WERI-Rb-1 (cell line): ENCODE measurements around the gene DLGAP4.

Experiments used
- DNase-seq: peaks from one replicate; pipeline ENCODE4 v3.0.0-alpha.2; 2020
- H3K27ac ChIP-seq: fragments of 250-450 bp; sonication (Bioruptor Pico); 2 replicates; pipeline ENCODE4 v1.5.1; 2020; ENCODE audit warnings: mild to moderate bottlenecking, moderate library complexity
- H3K27me3 ChIP-seq: fragments of 250-450 bp; sonication (Bioruptor Pico); 2 replicates; pipeline ENCODE4 v1.5.1; 2021; ENCODE audit warnings: mild to moderate bottlenecking, low read depth, moderate library complexity; ENCODE audit not compliant: insufficient read depth, severe bottlenecking
- H3K36me3 ChIP-seq: fragments of 250-450 bp; sonication (Bioruptor Pico); 2 replicates; pipeline ENCODE4 v1.5.1; 2020; ENCODE audit warnings: mild to moderate bottlenecking, moderate library complexity
- H3K4me3 ChIP-seq: 2 replicates; pipeline ENCODE4 v1.5.1; 2011; ENCODE audit warnings: low read depth, mild to moderate bottlenecking, control low read depth, low read length
- H3K9me3 ChIP-seq: fragments of 250-450 bp; sonication (Bioruptor Pico); 2 replicates; pipeline ENCODE4 v1.5.1; 2021; ENCODE audit warnings: mild to moderate bottlenecking, moderate library complexity; ENCODE audit not compliant: severe bottlenecking
- TF ChIP-seq, protein P1 (sequence below): IDR thresholded peaks from 2 replicates; pipeline ENCODE4 v1.5.1; 2011; ENCODE audit warnings: low read depth, mild to moderate bottlenecking, control low read depth, inconsistent platforms, low read length

The DLGAP4 gene

DNA sequence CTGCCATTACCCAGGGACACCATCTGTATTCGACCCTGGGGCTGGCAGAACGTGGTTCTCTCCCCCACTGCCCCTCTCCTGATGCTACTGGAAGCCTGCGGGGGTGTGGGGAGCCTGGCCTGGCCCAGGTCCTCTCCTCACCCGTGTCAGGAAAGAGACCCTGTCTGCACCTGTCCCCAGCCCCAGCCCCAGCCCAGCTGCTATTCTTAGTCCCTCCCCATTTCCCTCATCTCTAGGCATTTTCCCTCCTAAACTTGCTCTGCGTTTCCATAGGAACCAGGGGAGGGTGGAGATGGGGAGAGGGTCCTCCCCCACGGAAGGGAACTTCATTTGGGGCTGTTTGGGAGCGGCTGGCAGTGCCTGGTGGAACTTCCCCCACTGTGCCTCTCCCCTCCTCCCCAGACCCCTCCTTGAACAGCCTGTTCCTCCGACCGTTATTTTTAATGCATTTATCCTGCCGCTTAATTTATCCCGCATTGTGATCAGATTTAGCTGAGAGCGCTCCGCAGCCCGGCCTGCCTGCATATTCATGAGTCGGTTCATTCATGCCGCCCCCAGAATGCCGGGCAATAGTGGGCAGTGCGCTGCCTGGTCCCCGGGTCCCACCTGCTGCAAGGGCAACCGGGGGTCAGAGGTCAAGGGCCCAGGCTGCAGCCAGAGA lies 31.8 kb upstream of the DLGAP4 start:
- TF ChIP-seq, protein P1, sequence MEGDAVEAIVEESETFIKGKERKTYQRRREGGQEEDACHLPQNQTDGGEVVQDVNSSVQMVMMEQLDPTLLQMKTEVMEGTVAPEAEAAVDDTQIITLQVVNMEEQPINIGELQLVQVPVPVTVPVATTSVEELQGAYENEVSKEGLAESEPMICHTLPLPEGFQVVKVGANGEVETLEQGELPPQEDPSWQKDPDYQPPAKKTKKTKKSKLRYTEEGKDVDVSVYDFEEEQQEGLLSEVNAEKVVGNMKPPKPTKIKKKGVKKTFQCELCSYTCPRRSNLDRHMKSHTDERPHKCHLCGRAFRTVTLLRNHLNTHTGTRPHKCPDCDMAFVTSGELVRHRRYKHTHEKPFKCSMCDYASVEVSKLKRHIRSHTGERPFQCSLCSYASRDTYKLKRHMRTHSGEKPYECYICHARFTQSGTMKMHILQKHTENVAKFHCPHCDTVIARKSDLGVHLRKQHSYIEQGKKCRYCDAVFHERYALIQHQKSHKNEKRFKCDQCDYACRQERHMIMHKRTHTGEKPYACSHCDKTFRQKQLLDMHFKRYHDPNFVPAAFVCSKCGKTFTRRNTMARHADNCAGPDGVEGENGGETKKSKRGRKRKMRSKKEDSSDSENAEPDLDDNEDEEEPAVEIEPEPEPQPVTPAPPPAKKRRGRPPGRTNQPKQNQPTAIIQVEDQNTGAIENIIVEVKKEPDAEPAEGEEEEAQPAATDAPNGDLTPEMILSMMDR = no peak
- H3K4me3 ChIP-seq = no peak overlapping the region
- no peaks in the 10 kb centered on the region for H3K9me3 ChIP-seq
- DNase-seq = no peak
- no peaks in the 10 kb centered on the region for H3K36me3 ChIP-seq
- no peaks in the 10 kb centered on the region for H3K27me3 ChIP-seq
- H3K27ac ChIP-seq = no peak overlapping the region

DNA sequence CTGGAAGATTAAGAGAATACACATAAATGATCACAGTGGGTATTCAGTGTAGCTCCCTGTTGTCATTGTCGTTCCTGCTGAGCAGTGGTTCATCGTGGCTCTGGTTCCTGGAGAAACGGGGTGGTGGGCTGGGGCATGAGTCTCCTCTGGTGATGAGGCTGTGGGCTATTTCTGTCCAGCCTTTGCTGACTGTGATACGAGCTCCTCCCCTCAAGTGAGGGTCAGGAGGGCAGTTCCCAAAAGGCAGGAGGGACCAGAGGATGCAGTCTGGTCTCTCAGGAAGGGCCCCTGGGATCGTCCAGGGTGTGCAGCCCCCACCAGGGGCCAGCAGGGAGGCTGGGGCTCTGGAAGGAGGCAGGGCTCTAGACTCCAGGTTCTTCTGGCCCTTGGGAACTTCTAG lies 31.1 kb upstream of the DLGAP4 start:
- no peak overlapping the region for H3K27ac ChIP-seq
- H3K27me3 ChIP-seq = no peaks in the 10 kb centered on the region
- no peak overlapping the region for H3K4me3 ChIP-seq
- TF ChIP-seq, protein P1 = no peak
- no peaks in the 10 kb centered on the region for H3K36me3 ChIP-seq
- DNase-seq = no peak
- no peaks in the 10 kb centered on the region for H3K9me3 ChIP-seq

DNA sequence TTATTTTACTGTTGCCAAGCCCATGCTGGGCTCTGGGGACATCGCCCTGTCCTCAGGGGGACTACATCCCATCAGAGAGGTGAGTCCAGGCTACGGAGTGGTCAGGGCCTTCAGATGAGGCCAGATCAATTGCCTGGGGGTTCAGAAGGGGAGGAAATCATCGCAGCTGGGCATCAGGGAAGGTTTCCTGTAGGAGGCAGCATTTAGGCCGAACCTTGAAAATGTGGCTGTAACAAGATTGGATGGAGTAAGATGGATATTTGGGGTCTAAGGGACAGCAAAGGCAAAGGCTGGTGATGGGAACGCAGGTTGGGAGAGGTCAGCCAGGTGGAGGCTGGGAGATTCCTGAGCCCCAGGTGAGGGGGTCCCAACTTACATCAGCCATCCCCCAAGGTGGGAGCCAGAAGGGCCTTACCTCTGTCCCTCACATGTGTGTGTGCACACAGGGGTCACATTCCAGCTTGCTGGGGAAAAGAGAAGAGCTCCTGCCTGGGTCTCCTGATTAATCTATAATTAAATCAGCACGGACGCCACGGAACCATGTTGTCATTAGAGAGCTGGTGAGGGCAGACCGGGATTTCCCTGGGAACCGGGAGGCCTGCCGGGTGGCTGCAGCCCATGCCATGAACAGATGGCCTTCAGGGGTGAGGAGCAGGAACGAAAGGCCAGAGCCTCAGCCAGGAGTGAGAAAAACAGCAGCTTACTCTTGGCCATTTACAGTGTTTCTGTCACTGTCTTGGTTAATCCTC lies 30.5 kb upstream of the DLGAP4 start:
- H3K27me3 ChIP-seq = no peaks in the 10 kb centered on the region

DNA sequence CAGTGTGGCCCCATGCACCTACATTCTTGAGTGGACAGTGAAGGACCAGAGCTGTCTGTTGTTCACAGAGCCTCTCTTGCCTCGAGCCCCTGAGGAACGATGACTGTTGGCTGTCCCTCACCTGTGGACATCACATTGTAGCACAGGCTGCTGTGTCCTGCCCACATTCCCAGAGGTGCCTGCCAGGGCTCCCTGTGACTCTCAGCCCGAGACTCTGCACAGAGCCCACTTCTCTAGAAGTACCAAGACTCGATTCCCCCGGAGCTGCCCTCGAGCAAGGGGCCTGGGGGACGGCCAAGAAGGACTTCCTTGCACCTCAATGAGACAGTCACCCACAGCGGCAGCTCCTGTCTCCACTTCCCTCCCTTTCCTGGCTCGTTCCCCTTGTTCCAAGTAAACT lies 28.6 kb upstream of the DLGAP4 start:
- TF ChIP-seq, protein P1 = no peak
- no peaks in the 10 kb centered on the region for H3K27me3 ChIP-seq

More for the DNA sequence above, 30.5 kb upstream of the DLGAP4 start:
- Histone ChIP-seq H3K9me3 (no peaks in the 10 kb centered on the region), H3K36me3 (no peaks in the 10 kb centered on the region), H3K27ac (peak overlapping the region; percentile 62), H3K4me3 (no peak overlapping the region)
- TF ChIP-seq, protein P1 = no peak
- peak; percentile 60 for DNase-seq

DNA sequence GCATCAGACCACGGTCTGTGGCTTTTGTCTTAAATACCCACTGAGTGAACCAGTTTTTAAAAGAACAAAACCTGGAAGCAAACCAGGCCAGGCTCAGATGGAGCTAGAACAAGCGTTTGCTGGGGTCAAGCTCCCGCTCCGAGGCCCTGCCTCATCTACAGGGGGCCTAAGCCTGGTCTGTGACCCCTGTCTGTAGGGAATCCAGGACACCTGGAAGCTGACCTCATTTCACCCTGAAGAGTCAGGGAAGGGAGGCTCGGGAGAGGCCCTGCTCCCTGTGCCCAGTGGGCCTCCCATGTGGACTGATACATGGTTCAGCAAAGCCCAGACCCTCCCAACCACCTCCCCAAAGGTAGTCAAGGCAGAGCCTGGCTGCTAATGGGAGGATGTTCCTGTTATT lies 26.8 kb upstream of the DLGAP4 start:
- Histone ChIP-seq H3K27ac (peak overlapping the region; percentile 62), H3K27me3 (no peaks in the 10 kb centered on the region), H3K9me3 (no peaks in the 10 kb centered on the region), H3K4me3 (no peak overlapping the region), H3K36me3 (no peaks in the 10 kb centered on the region)
- TF ChIP-seq, protein P1 = no peak
- DNase-seq = no peak

More for the DNA sequence above, 28.6 kb upstream of the DLGAP4 start:
- no peak for DNase-seq
- Histone ChIP-seq H3K9me3 (no peaks in the 10 kb centered on the region), H3K27ac (no peak overlapping the region), H3K36me3 (no peaks in the 10 kb centered on the region), H3K4me3 (no peak overlapping the region)
